CD14-positive monocyte (primary cell): Measurements from ENCODE around the gene PSENEN. TPM values are rescaled to one million over a fixed set of nuclear protein-coding genes. Genes with fewer than 3 reads are reported as not detected.

ENCODE experiments used
- DNase-seq, 3 donors: peaks; one replicate each; pipeline ENCODE4 v3.0.0-alpha.2; 2011 to 2022
- H2AFZ ChIP-seq: 2 replicates; pipeline ENCODE4 v1.6.0; 2012; ENCODE audit warnings: mild to moderate bottlenecking, low read depth, low read length, inconsistent platforms; ENCODE audit not compliant: insufficient read depth, poor library complexity, severe bottlenecking
- H3K27ac ChIP-seq, 2 donors: 1 replicate in 1 of 2; 2 replicates in 1 of 2; pipeline ENCODE4 v1.5.1; 2012 to 2013; ENCODE audit warnings: low read length in 2 of 2, control low read depth in 1 of 2, inconsistent platforms in 1 of 2, low read depth in 1 of 2, mild to moderate bottlenecking in 1 of 2
- H3K27me3 ChIP-seq, 2 donors: one replicate each; pipeline versions ENCODE4 v1.6.0 to v1.6.1; 2011 to 2013; ENCODE audit warnings: low read length in 2 of 2; ENCODE audit not compliant: control insufficient read depth in 2 of 2, insufficient read depth in 2 of 2
- H3K36me3 ChIP-seq, 2 donors: replicated peaks in 1 of 2; 1 replicate in 1 of 2; 2 replicates in 1 of 2; pipeline versions ENCODE4 v1.5.1 to v1.6.1; 2012 to 2013; ENCODE audit warnings: low read length in 2 of 2, control low read depth in 1 of 2, inconsistent platforms in 1 of 2, mild to moderate bottlenecking in 1 of 2; ENCODE audit not compliant: insufficient read depth in 2 of 2, control insufficient read depth in 1 of 2
- H3K4me1 ChIP-seq, 2 donors: 1 replicate in 1 of 2; 2 replicates in 1 of 2; pipeline versions ENCODE4 v1.5.1 to v1.6.1; 2012 to 2013; ENCODE audit warnings: low read length in 2 of 2, control low read depth in 1 of 2, inconsistent platforms in 1 of 2, mild to moderate bottlenecking in 1 of 2, moderate library complexity in 1 of 2; ENCODE audit not compliant: insufficient read depth in 2 of 2, control insufficient read depth in 1 of 2
- H3K4me2 ChIP-seq: replicated peaks from 2 replicates; pipeline ENCODE3; 2012; ENCODE audit warnings: low read length, moderate library complexity, mild to moderate bottlenecking; ENCODE audit not compliant: poor library complexity, severe bottlenecking; ENCODE audit errors: extremely low read depth
- H3K4me3 ChIP-seq, 3 experiments: fragments of 200-600 bp in 1 of 3; sonication (generic) in 1 of 3; replicated peaks in 1 of 3; 1 replicate in 2 of 3; 2 replicates in 1 of 3; pipeline ENCODE4 v1.5.1; 2011 to 2013; ENCODE audit warnings: low read length in 3 of 3, mild to moderate bottlenecking in 3 of 3, control low read depth in 2 of 3, low read depth in 2 of 3, inconsistent platforms in 1 of 3, moderate library complexity in 1 of 3
- H3K79me2 ChIP-seq: 2 replicates; pipeline ENCODE4 v1.6.0; 2012; ENCODE audit warnings: mild to moderate bottlenecking, control low read depth, inconsistent platforms, low read length, moderate library complexity; ENCODE audit not compliant: insufficient read depth
- H3K9ac ChIP-seq: 2 replicates; pipeline ENCODE4 v1.6.0; 2017; ENCODE audit warnings: low read length, mild to moderate bottlenecking; ENCODE audit not compliant: insufficient read depth, poor library complexity, severe bottlenecking
- H3K9me3 ChIP-seq, 2 donors: replicated peaks in 1 of 2; 1 replicate in 1 of 2; 2 replicates in 1 of 2; pipeline versions ENCODE4 v1.5.1 to v1.6.1; 2012 to 2013; ENCODE audit warnings: low read length in 2 of 2, control low read depth in 1 of 2; ENCODE audit not compliant: control insufficient read depth in 1 of 2, insufficient read depth in 1 of 2
- H4K20me1 ChIP-seq: 2 replicates; pipeline ENCODE4 v1.6.0; 2012; ENCODE audit warnings: mild to moderate bottlenecking, low read length, control low read depth, moderate library complexity; ENCODE audit not compliant: insufficient read depth
- H3K27ac Mint-ChIP-seq, 7 donors: one replicate each; pipeline ENCODE4 v1.8.0; 2020; ENCODE audit warnings: mild to moderate bottlenecking in 7 of 7, mixed read lengths in 7 of 7, moderate library complexity in 6 of 7, inconsistent platforms in 2 of 7
- H3K27me3 Mint-ChIP-seq, 3 donors: one replicate each; pipeline ENCODE4 v1.8.0; 2021 to 2022; ENCODE audit warnings: low read depth in 3 of 3, mild to moderate bottlenecking in 3 of 3, mixed read lengths in 3 of 3, moderate library complexity in 3 of 3, inconsistent platforms in 1 of 3
- H3K36me3 Mint-ChIP-seq, 2 donors: one replicate each; pipeline ENCODE4 v1.8.0; 2020; ENCODE audit warnings: mixed read lengths in 2 of 2, inconsistent platforms in 1 of 2, mild to moderate bottlenecking in 1 of 2
- H3K4me1 Mint-ChIP-seq: one replicate; pipeline ENCODE4 v1.8.0; 2020; ENCODE audit warnings: mild to moderate bottlenecking, mixed read lengths
- H3K4me3 Mint-ChIP-seq, 2 donors: one replicate each; pipeline ENCODE4 v1.8.0; 2020; ENCODE audit warnings: mild to moderate bottlenecking in 2 of 2, mixed read lengths in 2 of 2, moderate library complexity in 1 of 2
- H3K9me3 Mint-ChIP-seq, 7 donors: one replicate each; pipeline ENCODE4 v1.8.0; 2020 to 2022; ENCODE audit warnings: mixed read lengths in 7 of 7, mild to moderate bottlenecking in 6 of 7, moderate library complexity in 6 of 7, inconsistent platforms in 2 of 7
- CTCF ChIP-seq: fragments of 200-600 bp; IDR thresholded peaks from one replicate; pipeline ENCODE4 v1.8.0; 2022; ENCODE audit warnings: antibody characterized with exemption, mild to moderate bottlenecking
- WGBS: methylation state at CpG from one replicate; pipeline ENCODE4 v1.1.5; 2013; ENCODE audit warnings: missing lambda C conversion rate; ENCODE audit not compliant: insufficient coverage; 5-methylcytosine and 5-hydroxymethylcytosine counted together
- intact Hi-C, 2 donors: fragments of 100-400 bp; cut with micrococcal nuclease; formaldehyde crosslinking; loops; one replicate each; pipeline versions ENCODE4 v1.15.0 to v1.15.1; 2023
- polyA plus RNA-seq, 3 donors: library from polyadenylated mRNA; depleted of rRNA in 1 of 3; unstranded in 2 of 3; stranded (reverse) in 1 of 3; fragments of 300-500 nt in 2 of 3; fragments of >200 nt in 1 of 3; fragmentation: Illumina TruSeq in 2 of 3; gene quantifications; 1 replicate in 2 of 3; 2 replicates in 1 of 3; pipeline ENCODE4 v1.2.3, GENCODE V29; 2012 to 2021

Gene PSENEN
- polyA plus RNA-seq, 3 donors: 29.7 to 149 (median 129) TPM

DNA sequence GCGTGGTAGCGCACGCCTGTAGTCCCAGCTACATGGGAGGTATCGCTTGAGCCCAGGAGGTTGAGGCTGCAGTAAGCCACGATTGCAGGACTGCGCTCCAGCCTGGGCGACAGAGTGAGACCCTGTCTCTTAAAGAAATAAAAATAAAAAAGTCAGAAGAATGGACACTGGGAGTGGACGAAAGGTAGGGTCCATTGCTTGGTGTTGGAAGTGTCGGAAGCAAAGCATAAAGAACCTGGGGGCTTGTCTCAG is 29.5 kb downstream of the PSENEN start:
- Histone ChIP-seq H3K36me3 (peaks cover 4 to 5% of the 10 kb centered on the region in 2 donors), H3K4me2 (peak overlapping the region; percentile 87), H3K4me1 (peaks cover 14 to 19% of the 10 kb centered on the region in 2 donors), H3K4me3 (peak overlapping the region in 2 of 3 experiments; percentile 3 to 80), H3K79me2 (peaks cover 20% of the 10 kb centered on the region), H2AFZ (peak overlapping the region; percentile 70), H4K20me1 (no peaks in the 10 kb centered on the region), H3K27me3 (no peaks in the 10 kb centered on the region), H3K27ac (no peak overlapping the region), H3K9me3 (no peaks in the 10 kb centered on the region), H3K9ac (no peak overlapping the region)
- H3K4me1 Mint-ChIP-seq: peaks cover 23% of the 10 kb centered on the region
- peaks cover 0 to 5% (median 4%) of the 10 kb centered on the region in 3 donors for H3K27me3 Mint-ChIP-seq
- peak overlapping the region in 2 of 7 donors; percentile 67 to 80 for H3K27ac Mint-ChIP-seq
- WGBS: 41% methylated on average over 9 of the region's 9 CpGs
- H3K4me3 Mint-ChIP-seq: peak overlapping the region; percentile 84 to 85
- intact Hi-C loops: loop anchor here in 1 of 2 donors (5.0 to 10.0 kb wide), 3 partner anchors 33 to 280 kb away; partner anchors contain the start of genes IGFLR1, THAP8 and WDR62
- no peaks in the 10 kb centered on the region for H3K9me3 Mint-ChIP-seq
- TF ChIP-seq CTCF: no peak
- DNase-seq: no peak
- peaks cover 10 to 16% of the 10 kb centered on the region in 2 donors for H3K36me3 Mint-ChIP-seq

- peaks cover 14 to 19% of the 10 kb centered on the region in 2 donors for H3K4me1 ChIP-seq
- H3K4me3 Mint-ChIP-seq: peak within 1 kb of the TSS; percentile 84 to 85
- no peaks in the 10 kb centered on the region for H3K27me3 ChIP-seq
- H3K36me3 ChIP-seq: peaks cover 5 to 9% of the 10 kb centered on the region in 2 donors
- peak within 1 kb of the TSS; percentile 56 for H3K9ac ChIP-seq
- peak within 1 kb of the TSS; percentile 63 to 80 (median 73) for H3K4me3 ChIP-seq
- WGBS: under 1% methylated on average over 65 of the region's 82 CpGs
- H3K27me3 Mint-ChIP-seq: peaks cover 0 to 5% (median 4%) of the 10 kb centered on the region in 3 donors
- intact Hi-C loops: loop anchor here in 1 of 2 donors (5.0 to 10.0 kb wide), 3 partner anchors 33 to 279 kb away; partner anchors contain the start of genes IGFLR1, THAP8 and WDR62
- H3K79me2 ChIP-seq: peaks cover 20% of the 10 kb centered on the region
- H3K9me3 Mint-ChIP-seq: no peaks in the 10 kb centered on the region
- no peaks in the 10 kb centered on the region for H3K9me3 ChIP-seq
- no peak for TF ChIP-seq CTCF
- H3K4me2 ChIP-seq: peak within 1 kb of the TSS; percentile 87
- peaks cover 23% of the 10 kb centered on the region for H3K4me1 Mint-ChIP-seq
- no peaks in the 10 kb centered on the region for H4K20me1 ChIP-seq
- peaks cover 13 to 20% of the 10 kb centered on the region in 2 donors for H3K36me3 Mint-ChIP-seq
- peak within 1 kb of the TSS in 4 of 7 donors; percentile 21 to 80 (median 48) for H3K27ac Mint-ChIP-seq
- H2AFZ ChIP-seq: peak within 1 kb of the TSS; percentile 80
- peak; percentile 95 to 99 (median 97) for DNase-seq
- H3K27ac ChIP-seq: peak within 1 kb of the TSS in 1 of 2 donors; percentile 45
These were observed 30.0 kb downstream of the PSENEN start, which contains the start of gene ARHGAP33 for GRCh38 chr19:35775298-35776101. Gene ARHGAP33, plus strand, starts transcription at chr19:35775564. Its CDS starts 95 bp downstream, at chr19:35775659.
